Keratinocyte (primary cell): Measurements from ENCODE around the gene JAKMIP2. TPM values are rescaled to one million over a fixed set of nuclear protein-coding genes. Genes with fewer than 3 reads are reported as not detected.

Experiments
- DNase-seq: peaks from one replicate; pipeline ENCODE4 v3.0.0-alpha.2; 2011; ENCODE audit warnings: low read depth, missing footprints, low spot score
- FAIRE-seq: peaks from 2 replicates; lab custom pipeline; 2011; peaks lifted over from hg19 to GRCh38; lab: Jason Lieb, UNC
- H2AFZ ChIP-seq: 2 replicates; pipeline ENCODE4 v1.6.0; 2012; ENCODE audit warnings: low read length, control low read depth, inconsistent platforms; ENCODE audit not compliant: control insufficient read depth
- H3K27ac ChIP-seq: 2 replicates; pipeline ENCODE4 v1.5.1; 2011; ENCODE audit warnings: low read length; ENCODE audit not compliant: control insufficient read depth, insufficient read depth
- H3K27me3 ChIP-seq: 3 replicates; pipeline ENCODE4 v1.6.0; 2011; ENCODE audit warnings: low read length; ENCODE audit not compliant: control insufficient read depth, insufficient read depth; ENCODE audit errors: extremely low read depth
- H3K36me3 ChIP-seq, 2 experiments: 2 replicates in 1 of 2; 3 replicates in 1 of 2; pipeline ENCODE4 v1.5.1; 2011; ENCODE audit warnings: low read length in 2 of 2, mild to moderate bottlenecking in 1 of 2; ENCODE audit not compliant: control insufficient read depth in 2 of 2, insufficient read depth in 2 of 2; ENCODE audit errors: extremely low read depth in 1 of 2
- H3K4me1 ChIP-seq: 3 replicates; pipeline ENCODE4 v1.5.1; 2011; ENCODE audit warnings: low read length; ENCODE audit not compliant: control insufficient read depth, insufficient read depth; ENCODE audit errors: extremely low read depth
- H3K4me2 ChIP-seq: 3 replicates; pipeline ENCODE4 v1.6.0; 2011; ENCODE audit warnings: low read depth, low read length; ENCODE audit not compliant: control insufficient read depth, insufficient read depth; ENCODE audit errors: extremely low read depth
- H3K4me3 ChIP-seq, 3 experiments: fragments of 200-600 bp in 1 of 3; sonication (generic) in 1 of 3; 2 replicates in 2 of 3; 3 replicates in 1 of 3; pipeline ENCODE4 v1.5.1; 2011 to 2016; ENCODE audit warnings: low read length in 3 of 3, mild to moderate bottlenecking in 3 of 3, control low read depth in 2 of 3, inconsistent platforms in 1 of 3, low read depth in 1 of 3, mixed read lengths in 1 of 3, mixed run types in 1 of 3, moderate library complexity in 1 of 3; ENCODE audit not compliant: control insufficient read depth in 2 of 3, insufficient read depth in 2 of 3; ENCODE audit errors: extremely low read depth in 1 of 3
- H3K79me2 ChIP-seq: 2 replicates; pipeline ENCODE4 v1.6.0; 2012; ENCODE audit warnings: low read length; ENCODE audit not compliant: control insufficient read depth, insufficient read depth
- H3K9ac ChIP-seq: 3 replicates; pipeline ENCODE4 v1.6.0; 2011; ENCODE audit warnings: low read length; ENCODE audit not compliant: control insufficient read depth, insufficient read depth; ENCODE audit errors: extremely low read depth
- H3K9me1 ChIP-seq: 3 replicates; pipeline ENCODE4 v1.6.0; 2011; ENCODE audit warnings: low read length; ENCODE audit not compliant: control insufficient read depth, insufficient read depth; ENCODE audit errors: extremely low read depth
- H3K9me3 ChIP-seq: 2 replicates; pipeline ENCODE4 v1.5.1; 2012; ENCODE audit warnings: low read depth, low read length; ENCODE audit not compliant: control insufficient read depth
- H4K20me1 ChIP-seq: 3 replicates; pipeline ENCODE4 v1.6.0; 2011; ENCODE audit warnings: low read length; ENCODE audit not compliant: control insufficient read depth, insufficient read depth; ENCODE audit errors: extremely low read depth
- EZH2 ChIP-seq: IDR thresholded peaks from one replicate; pipeline ENCODE4 v1.6.1; 2012; ENCODE audit warnings: inconsistent platforms, mild to moderate bottlenecking, low read length, moderate library complexity
- dilution Hi-C: fragments of 300-500 bp; cut with MboI; formaldehyde crosslinking; loops from one replicate; pipeline ENCODE4 v1.7.0; 2020; ENCODE audit warnings: low sequenced_read_pairs; ENCODE audit not compliant: extremely low pct_ligation_motif_present
- polyA plus RNA-seq, 5 experiments: library from polyadenylated mRNA; depleted of rRNA in 3 of 5; stranded (reverse) in 3 of 5; stranded (forward) in 1 of 5; unstranded in 1 of 5; fragments of >200 nt; gene quantifications; 1 replicate in 1 of 5; 2 replicates in 3 of 5; 3 replicates in 1 of 5; pipeline versions ENCODE4 v1.2.1 to v1.2.3, GENCODE V29; 2011 to 2012; ENCODE audit warnings: missing spikeins in 2 of 5, low read depth in 1 of 5, low replicate concordance in 1 of 5
- TF ChIP-seq, protein P1 (sequence below), 3 experiments: IDR thresholded peaks in 1 of 3; conservative IDR thresholded peaks in 1 of 3; optimal IDR thresholded peaks in 1 of 3; 2 replicates in 2 of 3; 3 replicates in 1 of 3; pipeline versions ENCODE3 to v1.5.1; 2011; ENCODE audit warnings: low read length in 3 of 3, mild to moderate bottlenecking in 3 of 3, moderate library complexity in 2 of 3, control low read depth in 1 of 3, inconsistent platforms in 1 of 3; ENCODE audit not compliant: insufficient read depth in 2 of 3; ENCODE audit errors: extremely low read depth in 1 of 3

Gene JAKMIP2
- polyA plus RNA-seq, 1 donor (not counting 4 experiments of a cell fraction or from before 2014, with no cell fraction given): not detected

DNA sequence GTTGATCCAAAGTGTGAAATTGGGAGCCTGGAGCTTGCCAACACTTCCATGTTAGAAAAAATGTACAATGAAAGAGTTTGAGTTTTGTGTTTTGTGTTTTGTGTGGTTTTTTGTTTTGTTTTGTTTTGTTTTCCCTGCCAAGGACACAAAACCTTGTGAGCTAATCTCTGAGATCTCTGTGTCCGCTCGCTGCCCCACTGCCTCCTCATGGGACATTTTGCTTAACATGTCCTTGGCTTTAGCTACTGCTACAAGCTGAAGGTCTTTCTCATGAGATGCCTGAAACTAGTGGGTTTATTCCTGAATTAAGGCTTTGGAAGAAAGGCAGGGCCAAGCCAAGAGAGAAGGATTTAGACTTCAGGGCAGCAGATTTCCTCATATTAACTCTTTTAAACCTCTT, 7.3 kb upstream of the JAKMIP2 start:
- H3K27me3 ChIP-seq: no peaks in the 10 kb centered on the region
- TF ChIP-seq, protein P1, sequence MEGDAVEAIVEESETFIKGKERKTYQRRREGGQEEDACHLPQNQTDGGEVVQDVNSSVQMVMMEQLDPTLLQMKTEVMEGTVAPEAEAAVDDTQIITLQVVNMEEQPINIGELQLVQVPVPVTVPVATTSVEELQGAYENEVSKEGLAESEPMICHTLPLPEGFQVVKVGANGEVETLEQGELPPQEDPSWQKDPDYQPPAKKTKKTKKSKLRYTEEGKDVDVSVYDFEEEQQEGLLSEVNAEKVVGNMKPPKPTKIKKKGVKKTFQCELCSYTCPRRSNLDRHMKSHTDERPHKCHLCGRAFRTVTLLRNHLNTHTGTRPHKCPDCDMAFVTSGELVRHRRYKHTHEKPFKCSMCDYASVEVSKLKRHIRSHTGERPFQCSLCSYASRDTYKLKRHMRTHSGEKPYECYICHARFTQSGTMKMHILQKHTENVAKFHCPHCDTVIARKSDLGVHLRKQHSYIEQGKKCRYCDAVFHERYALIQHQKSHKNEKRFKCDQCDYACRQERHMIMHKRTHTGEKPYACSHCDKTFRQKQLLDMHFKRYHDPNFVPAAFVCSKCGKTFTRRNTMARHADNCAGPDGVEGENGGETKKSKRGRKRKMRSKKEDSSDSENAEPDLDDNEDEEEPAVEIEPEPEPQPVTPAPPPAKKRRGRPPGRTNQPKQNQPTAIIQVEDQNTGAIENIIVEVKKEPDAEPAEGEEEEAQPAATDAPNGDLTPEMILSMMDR (optimal IDR thresholded peaks at IDR 0.05 in 1 of 3, IDR thresholded peaks at IDR 0.05 in 1 of 3, conservative IDR thresholded peaks at IDR 0.05 in 1 of 3; ENCODE audit: extremely low read depth in 1 of 3, insufficient read depth in 2 of 3, low read length in 3 of 3): no peak
- no peak for TF ChIP-seq EZH2
- no peak overlapping the region for H3K4me2 ChIP-seq
- H3K9me1 ChIP-seq: no peaks in the 10 kb centered on the region
- no peak overlapping the region for H3K9ac ChIP-seq
- DNase-seq (no peak), FAIRE-seq (no peak)
- no peaks in the 10 kb centered on the region for H3K9me3 ChIP-seq
- no peaks in the 10 kb centered on the region for H3K36me3 ChIP-seq
- H3K4me3 ChIP-seq: no peak overlapping the region
- no peak overlapping the region for H2AFZ ChIP-seq
- no peaks in the 10 kb centered on the region for H3K4me1 ChIP-seq
- H3K79me2 ChIP-seq: no peaks in the 10 kb centered on the region
- H3K27ac ChIP-seq: no peak overlapping the region
- no peaks in the 10 kb centered on the region for H4K20me1 ChIP-seq
- dilution Hi-C loops: no loop called here

DNA sequence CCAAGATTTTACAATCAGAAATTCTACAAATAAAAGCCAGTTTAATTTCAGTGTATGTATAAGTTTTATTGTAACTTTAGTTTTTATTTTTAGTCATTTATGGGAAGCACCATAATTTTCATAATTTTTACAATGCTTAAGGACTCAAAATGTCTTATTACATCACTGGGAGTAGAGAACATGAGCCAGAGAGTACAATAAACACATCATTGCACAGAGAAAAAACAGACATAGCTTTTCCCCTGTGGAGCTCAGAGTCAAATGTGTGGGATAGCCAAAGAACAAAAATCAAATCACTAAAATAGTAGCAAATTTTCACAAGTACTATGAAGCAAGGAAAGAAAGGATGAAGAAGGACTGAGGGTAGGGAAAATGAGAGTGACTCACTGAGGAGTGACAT, 5.5 kb upstream of the JAKMIP2 start:
- H4K20me1 ChIP-seq: no peaks in the 10 kb centered on the region
- H3K27ac ChIP-seq: no peak overlapping the region
- TF ChIP-seq EZH2: no peak
- TF ChIP-seq, protein P1 (optimal IDR thresholded peaks at IDR 0.05 in 1 of 3, IDR thresholded peaks at IDR 0.05 in 1 of 3, conservative IDR thresholded peaks at IDR 0.05 in 1 of 3; ENCODE audit: extremely low read depth in 1 of 3, insufficient read depth in 2 of 3, low read length in 3 of 3): no peak
- dilution Hi-C loops: no loop called here
- no peaks in the 10 kb centered on the region for H3K4me1 ChIP-seq
- H3K9me3 ChIP-seq: no peaks in the 10 kb centered on the region
- no peaks in the 10 kb centered on the region for H3K79me2 ChIP-seq
- DNase-seq (no peak), FAIRE-seq (no peak)
- no peak overlapping the region for H3K4me2 ChIP-seq
- no peak overlapping the region for H3K4me3 ChIP-seq
- H3K9me1 ChIP-seq: no peaks in the 10 kb centered on the region
- no peaks in the 10 kb centered on the region for H3K36me3 ChIP-seq
- no peaks in the 10 kb centered on the region for H3K27me3 ChIP-seq
- H2AFZ ChIP-seq: no peak overlapping the region
- no peak overlapping the region for H3K9ac ChIP-seq
